HG03378 (cell line): Measurements from ENCODE around the gene GRID1.

Experiments used
- ATAC-seq: cut with Tn5 transposase; IDR thresholded peaks from one replicate; pipeline ENCODE4 v1.9.1; 2021; ENCODE audit warnings: mild to moderate bottlenecking, moderate library complexity; ENCODE audit not compliant: unreplicated experiment

The GRID1 gene

DNA sequence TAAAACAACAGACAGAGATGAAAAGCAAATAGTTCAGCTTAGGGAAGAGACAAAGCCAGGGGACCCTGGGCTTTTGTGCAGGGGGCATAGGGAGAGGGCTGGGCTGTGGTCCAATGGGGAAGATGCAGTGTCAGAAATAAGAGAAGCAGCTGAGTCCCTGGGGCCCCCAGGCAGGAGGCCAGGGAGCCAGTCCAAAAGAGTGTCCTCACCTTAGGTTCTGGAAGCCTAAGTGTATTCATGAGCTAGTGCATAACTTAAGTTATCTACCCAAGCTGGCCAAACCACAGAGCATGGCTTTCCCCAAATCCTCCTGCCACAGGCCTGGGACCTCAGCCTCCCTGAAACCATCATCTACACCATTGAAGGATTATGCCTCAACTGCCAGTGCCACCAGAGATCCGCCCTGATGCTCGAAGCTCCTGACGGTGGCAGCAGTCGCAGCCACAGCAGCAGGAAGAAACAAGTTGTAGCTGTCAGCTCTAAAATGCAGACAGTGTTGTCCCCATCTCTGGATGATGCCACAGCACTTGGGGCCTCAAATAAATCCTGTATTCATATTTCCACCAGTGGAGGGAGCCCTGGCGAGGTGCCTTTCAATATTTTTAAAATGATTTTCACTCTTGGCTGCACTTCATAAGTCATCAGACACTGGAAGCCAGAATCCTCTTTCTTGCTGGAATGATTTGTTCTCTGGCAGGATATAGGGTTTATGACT is 574.6 kb downstream of the GRID1 start:
- ATAC-seq: no peak

DNA sequence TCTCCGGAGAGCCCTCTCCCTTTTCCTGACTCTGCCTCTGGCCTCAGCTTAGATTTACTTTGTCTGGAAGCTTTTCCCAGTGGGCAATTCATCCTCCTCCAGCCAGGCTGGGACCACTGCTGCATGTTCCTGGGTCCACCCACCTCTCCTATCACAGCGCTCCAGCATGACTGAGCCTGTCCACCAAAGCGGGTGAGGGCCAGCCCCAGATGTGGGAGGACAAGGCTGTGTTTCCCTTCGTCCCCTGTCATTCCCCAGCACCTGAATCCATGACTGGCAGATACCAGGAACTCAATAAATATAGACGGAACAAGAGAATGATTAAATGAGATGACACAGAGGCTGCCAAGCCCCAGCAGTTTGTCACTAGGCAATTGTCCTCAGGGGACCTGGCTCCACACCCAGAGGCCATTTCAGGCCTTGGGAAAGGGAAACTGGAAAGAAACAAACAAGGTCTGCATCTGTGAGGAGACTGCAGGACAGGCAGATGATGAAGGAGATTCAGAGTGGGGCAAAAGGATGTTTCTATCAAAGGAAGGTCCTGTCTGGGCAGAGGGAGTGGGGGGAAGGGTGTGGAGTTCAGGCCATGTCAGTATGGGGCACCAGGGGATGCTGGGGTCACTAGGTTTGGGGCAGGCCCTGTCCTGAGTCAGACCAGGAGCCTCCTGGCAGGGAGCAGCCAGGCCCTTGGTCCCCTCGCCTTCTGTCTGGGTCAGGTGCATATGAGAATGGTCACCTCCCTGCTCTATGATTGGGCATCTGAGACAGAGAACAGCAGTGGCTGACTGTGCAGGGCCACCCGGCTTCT is 576.4 kb downstream of the GRID1 start:
- no peak for ATAC-seq

DNA sequence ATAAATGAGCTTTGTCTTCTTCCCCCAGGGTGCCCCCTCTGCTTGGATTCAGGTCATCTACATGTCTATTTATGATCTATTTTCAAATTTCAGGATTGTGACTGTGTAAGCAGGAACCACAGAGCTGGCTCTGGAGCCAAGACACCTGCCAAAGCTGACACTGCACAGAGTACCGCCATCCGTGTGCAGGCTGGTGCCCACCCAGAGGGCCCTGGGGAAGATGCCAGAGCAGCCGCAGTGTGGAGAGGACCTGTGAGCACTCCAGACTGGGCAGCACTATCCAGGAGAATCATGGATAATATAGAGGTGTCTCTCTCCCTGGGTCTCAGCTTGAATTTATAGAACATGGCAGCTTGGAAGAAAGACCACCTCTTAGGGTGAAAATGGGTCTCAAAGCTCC is 577.5 kb downstream of the GRID1 start:
- ATAC-seq: no peak

DNA sequence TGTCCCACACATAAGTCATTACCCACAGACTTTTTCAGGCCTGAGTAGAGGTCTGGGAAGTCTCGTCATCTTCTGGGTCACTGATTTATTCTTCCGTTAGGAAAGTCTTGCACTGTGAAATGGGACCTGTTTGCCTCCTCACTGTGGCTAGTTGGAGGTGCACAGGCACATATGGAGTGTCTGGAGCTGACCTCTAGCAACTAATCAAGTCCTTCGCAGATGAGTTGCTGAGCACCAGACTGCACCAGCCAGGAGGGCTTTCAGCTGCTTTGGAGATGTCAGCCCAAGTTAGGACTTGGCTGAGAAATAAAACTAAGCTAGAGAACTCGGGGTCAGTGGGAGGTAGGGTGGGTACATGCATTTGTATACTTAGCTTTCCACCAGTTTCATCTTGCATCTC is 578.0 kb downstream of the GRID1 start:
- no peak for ATAC-seq

DNA sequence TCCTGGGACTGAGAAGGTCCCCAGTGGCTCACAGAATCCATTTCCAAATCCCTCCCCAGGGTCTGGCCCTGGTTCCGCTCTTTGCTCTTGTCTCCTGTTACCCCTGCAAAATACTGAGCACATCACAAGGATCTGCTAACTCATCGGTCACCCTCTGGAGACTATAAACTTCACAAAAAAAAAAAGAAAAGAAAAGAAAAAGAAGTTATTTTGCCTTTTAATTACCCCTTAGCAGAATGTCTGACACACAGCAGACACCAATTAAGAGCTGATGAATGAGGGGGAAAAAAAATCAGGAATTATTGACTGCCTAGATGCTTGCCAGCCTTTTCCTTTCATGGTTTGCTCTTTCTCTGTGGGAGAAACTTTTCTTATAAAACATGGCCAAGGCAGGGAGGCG is 578.7 kb downstream of the GRID1 start:
- ATAC-seq: no peak

DNA sequence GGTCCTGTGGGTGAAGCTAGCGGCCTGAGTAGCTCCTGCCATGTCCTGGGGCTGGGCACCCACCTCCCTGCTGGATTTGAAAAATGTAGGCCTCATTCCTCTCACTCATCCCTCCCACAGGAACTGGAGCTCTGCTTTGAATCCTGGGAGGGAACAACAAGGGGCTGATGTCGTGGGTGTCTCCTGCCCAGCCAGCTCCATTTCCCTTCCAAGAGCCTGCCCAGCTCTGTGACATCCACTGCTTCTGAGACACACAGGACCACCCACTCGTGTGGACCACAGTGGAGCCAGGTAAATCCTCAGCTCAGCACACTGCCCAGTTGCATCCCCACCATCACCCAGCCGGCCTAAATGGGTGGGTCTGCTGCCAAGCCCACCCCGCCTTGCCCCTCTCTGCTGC is 579.2 kb downstream of the GRID1 start:
- ATAC-seq: no peak

DNA sequence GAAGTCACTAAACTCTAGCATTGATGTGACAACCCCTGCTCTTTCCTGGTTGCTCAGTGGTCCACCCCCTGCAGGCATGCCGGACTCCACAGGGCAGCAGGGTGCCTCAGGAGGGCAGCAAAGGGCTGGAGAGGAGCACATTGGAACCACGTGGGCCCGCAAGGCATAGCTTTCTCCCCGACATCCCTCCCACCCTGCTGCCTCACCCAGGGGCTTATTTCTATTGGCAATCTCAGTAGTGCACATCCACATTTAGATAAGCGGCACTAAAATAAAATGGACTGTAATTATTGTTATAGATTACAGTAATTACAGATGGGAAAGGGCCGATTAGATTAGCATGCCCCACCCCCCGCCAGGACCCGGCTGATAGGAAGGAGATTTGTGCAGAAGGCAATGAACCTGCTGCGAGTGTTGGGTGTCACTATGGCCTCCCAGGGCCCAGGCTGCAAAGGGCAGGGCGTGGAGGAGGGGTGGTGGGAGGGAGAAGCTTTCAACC is 580.1 kb downstream of the GRID1 start:
- no peak for ATAC-seq

DNA sequence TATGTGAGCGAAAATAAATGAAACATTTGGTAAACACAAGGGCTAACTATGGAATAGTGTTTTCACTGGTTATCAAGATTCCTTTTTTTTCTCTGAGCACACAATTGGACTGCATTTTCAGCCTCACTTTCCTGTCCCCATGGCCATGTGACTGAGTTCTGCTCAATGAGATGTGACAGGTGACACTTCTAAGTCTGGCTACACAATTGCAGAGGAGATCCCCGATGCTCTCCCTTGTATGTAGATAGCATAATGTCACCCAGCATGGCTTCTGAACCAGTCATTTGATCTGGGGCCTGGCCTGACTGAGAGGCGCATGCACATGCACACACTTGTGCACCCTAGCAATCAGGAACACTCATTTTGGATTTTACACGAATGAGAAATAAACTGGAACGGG is 581.8 kb downstream of the GRID1 start:
- no peak for ATAC-seq

DNA sequence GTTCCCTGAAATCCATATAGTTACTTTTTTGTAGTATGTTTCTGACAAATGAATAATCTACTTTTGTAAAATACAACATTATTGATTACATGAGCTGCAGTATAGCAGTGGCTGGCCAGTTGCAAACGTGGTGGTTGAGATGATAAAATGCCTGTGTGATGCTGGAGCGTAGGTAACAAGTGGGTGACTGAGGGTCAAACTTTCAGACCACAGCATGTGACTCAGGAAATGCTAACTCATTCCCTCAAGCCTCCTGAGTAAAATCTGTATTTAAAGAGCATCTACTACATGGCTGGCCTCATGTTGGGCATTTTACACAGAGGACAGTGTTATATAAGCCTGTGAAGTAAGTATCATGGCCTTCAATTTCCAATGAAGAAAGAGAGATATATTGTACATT is 585.2 kb downstream of the GRID1 start:
- ATAC-seq: no peak

DNA sequence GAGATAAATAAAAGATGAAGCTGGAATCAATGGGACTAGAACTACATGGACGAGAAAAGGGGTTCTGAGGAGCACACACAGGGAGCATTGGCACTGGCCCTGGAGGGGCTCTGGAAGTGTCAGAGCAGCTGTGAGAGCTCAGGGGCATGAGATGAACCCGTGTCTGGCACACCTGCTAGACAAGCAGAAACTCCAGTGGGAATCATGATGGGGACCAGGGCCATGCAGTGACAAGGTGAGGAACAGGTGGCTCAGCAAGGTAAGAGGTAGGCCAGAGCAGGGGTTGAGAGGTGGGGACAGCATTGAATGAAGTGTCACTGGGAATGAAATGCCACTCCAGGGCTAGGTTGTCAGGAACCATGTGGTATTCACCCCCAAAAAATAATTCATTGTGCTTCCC is 588.5 kb downstream of the GRID1 start:
- no peak for ATAC-seq

DNA sequence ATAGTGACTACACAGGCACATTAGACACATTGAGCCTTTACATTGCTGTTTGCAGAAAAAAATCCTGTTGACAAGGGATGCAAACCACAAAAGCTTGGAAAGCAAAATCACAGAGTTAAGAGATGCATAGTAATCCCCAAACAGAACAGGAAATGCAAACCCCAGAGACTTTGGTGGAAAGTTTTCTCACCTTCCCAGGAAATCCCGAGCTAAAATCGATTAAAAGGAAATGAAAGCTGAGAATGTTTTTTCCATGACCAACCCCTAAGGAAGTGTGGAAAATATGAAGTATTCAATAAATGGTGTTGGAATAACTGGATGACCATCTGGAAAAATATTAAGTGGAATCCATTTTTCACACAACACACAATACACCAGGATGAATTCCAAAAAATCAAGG is 598.7 kb downstream of the GRID1 start:
- ATAC-seq: no peak

DNA sequence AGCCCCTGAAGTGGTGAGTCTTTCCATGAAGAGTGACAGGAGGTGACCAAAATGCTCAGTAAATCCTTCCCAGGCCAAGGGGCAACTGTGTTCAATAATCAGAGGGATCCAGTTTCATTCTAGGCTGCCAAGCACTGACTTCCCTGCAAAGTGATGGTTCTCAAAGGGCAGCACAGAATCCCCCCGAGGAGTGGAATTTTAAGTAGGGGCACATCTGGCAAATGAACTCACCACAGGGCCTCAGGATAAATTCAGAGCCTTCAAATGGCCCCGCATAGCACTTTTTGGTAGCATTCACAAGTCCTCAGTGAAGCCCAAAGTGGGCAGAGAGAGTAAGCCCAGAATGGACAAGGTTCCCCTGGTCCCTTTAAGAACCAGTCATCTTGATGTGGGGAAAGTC is 602.5 kb downstream of the GRID1 start:
- ATAC-seq: no peak

DNA sequence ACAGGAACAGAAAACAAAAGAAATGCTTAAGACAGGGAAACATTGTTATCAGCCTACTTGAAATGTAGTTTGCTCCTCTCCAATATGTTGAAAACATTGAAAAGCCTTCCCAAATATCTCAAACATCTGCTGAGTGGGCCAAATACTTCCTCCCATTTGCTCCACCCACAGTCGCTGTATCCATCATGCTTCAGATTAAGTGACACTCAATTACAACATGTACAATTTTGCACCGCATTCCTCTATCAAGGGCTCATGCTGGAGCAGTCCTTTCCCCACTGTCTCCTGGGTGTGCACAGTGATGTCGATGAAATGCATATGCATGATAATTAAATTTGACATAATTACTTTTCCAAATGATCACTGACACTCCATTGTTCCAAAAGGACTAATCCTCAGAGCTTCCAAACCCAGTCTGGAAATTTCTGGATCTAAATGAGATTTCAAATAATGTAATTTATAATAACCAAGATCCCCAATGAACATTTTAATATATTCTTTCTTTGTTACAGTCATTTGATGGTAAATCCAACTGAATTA is 604.6 kb downstream of the GRID1 start:
- ATAC-seq: no peak

DNA sequence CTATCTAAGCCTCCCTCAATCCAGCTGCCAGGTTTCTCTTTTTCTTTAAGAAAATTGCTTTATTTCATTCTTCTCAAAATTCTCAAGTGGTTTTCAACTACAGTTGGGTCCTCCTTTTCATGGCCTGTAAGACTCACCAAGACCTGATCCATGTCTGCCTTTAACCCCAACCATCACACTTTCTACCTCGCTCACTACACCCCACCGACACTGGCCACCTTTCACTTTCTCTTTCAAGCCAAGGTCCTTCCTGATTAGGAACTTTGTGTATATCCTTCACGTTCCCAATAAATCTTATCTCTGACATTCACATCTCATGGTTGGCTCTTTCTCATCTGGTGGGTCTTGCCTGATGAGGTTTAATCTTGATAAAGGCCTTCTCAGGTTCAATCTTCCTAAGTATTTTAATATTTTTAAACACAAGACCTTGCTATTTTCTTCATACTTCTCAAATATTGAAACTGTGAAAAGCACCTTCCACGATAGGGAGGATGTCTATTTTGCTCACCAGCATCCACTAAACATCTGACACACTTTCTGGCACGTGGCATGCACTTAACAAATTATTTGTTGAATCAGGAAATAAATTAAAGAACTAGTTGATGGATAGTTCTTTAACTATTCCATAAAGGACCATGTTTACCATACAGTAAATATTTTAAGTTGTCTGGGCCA is 624.8 kb downstream of the GRID1 start:
- peak; percentile 88 for ATAC-seq

DNA sequence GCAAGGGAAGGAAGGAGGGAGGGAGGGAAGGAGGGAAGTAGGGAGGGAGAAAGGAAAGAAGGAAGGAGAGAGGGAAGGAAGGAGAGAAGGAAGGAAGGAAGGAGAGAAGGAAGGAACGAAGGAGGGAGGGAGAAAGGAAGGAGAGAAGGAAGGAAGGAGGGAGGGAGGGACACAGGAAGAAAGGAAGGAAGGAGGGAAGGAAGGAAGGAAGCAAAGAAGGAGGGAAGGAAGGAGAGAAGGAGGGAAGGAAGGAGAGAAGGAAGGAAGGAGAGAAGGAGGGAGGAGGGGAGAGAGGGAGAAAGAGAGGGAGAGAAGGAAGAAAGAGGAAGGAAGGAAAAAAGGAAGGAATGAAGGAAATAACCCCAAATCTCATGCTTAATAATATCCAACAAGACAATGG is 630.6 kb downstream of the GRID1 start:
- ATAC-seq: no peak

DNA sequence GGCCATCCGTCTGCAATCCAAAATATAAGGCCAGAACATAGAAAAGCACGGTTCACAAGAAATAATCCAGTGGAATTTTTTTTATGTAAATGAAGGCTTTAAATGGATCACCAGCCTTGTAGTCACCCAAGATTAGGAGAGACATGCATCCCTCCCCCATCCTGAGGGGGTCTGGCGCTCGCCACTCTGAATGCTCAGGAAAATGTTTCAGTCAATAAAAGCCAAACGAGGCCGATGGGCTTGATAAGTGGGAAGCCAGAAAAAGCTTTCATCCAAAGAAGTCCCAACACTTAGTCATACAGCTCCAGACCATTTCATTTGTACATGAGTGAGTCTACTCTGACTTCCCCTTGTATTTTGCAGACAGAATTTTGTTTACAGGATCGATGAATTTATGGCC is 631.8 kb downstream of the GRID1 start:
- ATAC-seq: no peak

DNA sequence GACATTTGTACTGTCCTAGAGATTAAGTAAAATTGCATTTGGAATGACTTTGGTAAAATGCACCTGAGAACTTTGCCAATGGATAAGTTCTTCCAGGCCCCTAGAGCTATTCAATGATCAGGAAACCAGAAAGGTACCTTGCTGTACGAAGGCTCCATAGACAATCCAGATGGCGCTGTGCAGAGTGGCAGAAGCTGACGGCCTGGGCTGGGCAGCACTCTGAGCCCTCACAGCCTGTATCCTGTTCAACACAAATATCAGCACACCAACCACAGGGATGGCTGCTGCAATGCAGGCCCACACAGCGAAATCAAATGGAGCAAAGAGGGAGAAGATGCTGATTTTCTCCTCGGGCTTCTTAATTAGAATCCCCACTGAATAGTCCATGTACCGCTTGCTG is 642.4 kb downstream of the GRID1 start:
- no peak for ATAC-seq

DNA sequence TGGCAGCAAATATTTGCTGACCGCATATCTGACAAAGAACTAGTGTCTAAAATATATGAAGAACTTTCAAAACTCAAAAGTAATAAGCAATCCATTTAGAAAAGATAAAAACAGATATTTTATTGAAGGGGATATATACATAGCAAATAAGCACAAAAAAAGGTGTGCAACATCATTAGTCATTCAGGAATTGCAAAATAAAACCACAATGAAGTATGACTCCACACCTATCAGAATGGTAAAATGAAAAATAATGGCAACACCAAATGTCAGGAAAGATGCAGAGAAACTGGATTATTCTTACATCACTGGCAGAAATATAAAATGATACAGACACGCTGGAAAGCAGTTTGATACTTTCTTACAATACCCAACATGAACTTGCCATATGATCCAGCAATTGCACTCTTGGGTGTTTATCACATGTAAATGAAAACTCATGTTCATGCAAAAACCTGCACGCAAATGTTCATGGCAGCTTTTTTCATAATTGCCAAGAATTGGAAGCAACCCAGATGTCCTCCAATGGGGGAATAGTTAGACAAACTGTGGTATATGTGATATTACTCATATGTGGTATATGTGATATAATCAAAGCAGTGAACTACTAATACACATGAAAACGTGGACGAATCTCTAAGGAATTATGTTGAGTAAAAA is 645.5 kb downstream of the GRID1 start:
- no peak for ATAC-seq

DNA sequence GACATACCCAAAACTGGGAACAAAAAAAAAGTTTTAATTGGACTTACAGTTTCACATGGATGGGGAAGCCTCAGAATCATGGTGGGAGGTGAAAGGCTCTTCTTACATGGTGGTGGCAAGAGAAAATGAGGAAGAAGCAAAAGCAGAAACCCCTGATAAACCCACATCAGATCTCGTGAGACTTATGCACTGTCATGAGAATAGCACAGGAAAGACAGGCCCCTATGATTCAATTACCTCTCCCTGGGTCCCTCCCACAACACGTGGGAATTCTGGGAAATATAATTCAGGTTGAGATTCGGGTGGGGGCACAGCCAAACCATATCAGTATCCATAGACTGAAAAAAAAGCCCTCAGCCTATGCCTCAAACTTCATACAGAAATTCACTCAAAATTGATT is 647.2 kb downstream of the GRID1 start:
- ATAC-seq: no peak

DNA sequence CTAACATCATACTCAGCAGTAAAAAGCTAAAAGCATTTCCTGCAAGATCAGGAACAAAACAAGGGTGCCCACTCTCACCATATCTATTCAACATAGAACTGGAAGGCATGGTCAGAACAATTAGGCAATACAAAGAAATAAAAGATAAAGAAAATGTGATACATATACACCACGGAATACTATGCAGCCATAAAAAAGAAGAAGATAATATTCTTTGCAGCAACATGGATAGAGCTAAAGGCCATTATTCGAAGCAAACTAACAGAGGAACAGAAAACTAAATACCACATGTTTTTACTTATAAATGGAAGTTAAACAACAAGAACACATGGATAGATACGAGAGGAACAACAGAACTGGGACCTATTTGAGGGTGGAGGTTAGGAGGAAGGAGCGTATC is 652.7 kb downstream of the GRID1 start:
- ATAC-seq: no peak

DNA sequence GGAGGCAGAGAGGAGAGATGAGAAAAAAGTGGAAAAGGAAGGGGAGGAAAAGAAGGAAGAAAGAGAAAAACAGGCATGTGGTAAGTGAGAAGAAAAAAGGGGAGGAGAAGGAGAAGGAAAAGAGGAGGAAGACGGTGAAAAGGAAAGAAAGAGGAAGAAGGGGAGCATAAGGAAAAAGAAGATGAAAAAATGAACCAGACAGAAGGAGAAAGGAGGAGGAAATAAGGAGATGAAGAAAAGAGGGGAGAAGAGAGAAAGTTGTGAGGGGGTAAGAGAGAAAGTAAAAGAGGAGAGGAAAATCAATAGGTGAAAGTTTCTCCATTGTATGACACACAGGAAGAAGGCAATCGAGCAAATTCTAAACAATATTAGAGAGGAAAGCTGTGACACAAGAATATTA is 663.8 kb downstream of the GRID1 start:
- no peak for ATAC-seq
